WTC11 (cell line): ENCODE measurements around the gene RAB3D. TPM values are rescaled to one million over a fixed set of nuclear protein-coding genes. Genes with fewer than 3 reads are reported as not detected.
A peak's percentile ranks its signal among the peaks of the same experiment; 100 is the strongest.

Experiments used
- ATAC-seq: fragments of 200-7000 bp; cut with Tn5 transposase; 2 replicates; pipeline ENCODE4 v1.10.0; 2021; ENCODE audit warnings: mild to moderate bottlenecking, moderate library complexity
- CTCF ChIA-PET: fragments of 300-600 bp; sonication (Branson Sonifier 250); formaldehyde crosslinking; loops from one replicate; lab custom pipeline; 2021; ENCODE audit warnings: antibody characterized with exemption; lab: Charles Lee
- POLR2A ChIA-PET: fragments of 350-600 bp; sonication (Branson Sonifier 250); formaldehyde crosslinking; loops from one replicate; lab custom pipeline; 2021; ENCODE audit warnings: antibody characterized with exemption; lab: Charles Lee
- DNase-seq: peaks from one replicate; pipeline ENCODE4 v3.0.0; 2021; ENCODE audit warnings: low spot score
- H3K27ac Mint-ChIP-seq: 2 replicates; pipeline ENCODE4 v1.8.0; 2021; ENCODE audit warnings: mixed read lengths
- H3K27me3 Mint-ChIP-seq: 2 replicates; pipeline ENCODE4 v1.8.0; 2021; ENCODE audit warnings: low read depth, mild to moderate bottlenecking, moderate library complexity, mixed read lengths
- H3K36me3 Mint-ChIP-seq: 2 replicates; pipeline ENCODE4 v1.8.0; 2021; ENCODE audit warnings: mixed read lengths
- H3K4me1 Mint-ChIP-seq: 2 replicates; pipeline ENCODE4 v1.8.0; 2022; ENCODE audit warnings: mixed read lengths
- H3K4me3 Mint-ChIP-seq: 2 replicates; pipeline ENCODE4 v1.8.0; 2021; ENCODE audit warnings: mild to moderate bottlenecking, moderate library complexity, mixed read lengths
- H3K9me3 Mint-ChIP-seq: 2 replicates; pipeline ENCODE4 v1.8.0; 2021; ENCODE audit warnings: mixed read lengths
- AFF4 ChIP-seq: sonication (generic); formaldehyde crosslinking; IDR thresholded peaks from 2 replicates; pipeline ENCODE4 v1.8.1; 2023; ENCODE audit warnings: mild to moderate bottlenecking, missing genetic modification reagents, borderline replicate concordance
- ARID4B ChIP-seq: sonication (generic); formaldehyde crosslinking; IDR thresholded peaks from 2 replicates; pipeline ENCODE4 v1.8.0; 2023; ENCODE audit warnings: missing genetic modification reagents, mild to moderate bottlenecking, borderline replicate concordance
- ATF2 ChIP-seq: sonication (generic); formaldehyde crosslinking; IDR thresholded peaks from 2 replicates; pipeline ENCODE4 v1.8.1; 2022; ENCODE audit warnings: low read depth, missing genetic modification reagents, borderline replicate concordance
- CREM ChIP-seq: sonication (generic); formaldehyde crosslinking; IDR thresholded peaks from 2 replicates; pipeline ENCODE4 v1.8.1; 2022; ENCODE audit warnings: mild to moderate bottlenecking, missing genetic modification reagents, moderate library complexity
- E2F1 ChIP-seq: sonication (generic); formaldehyde crosslinking; IDR thresholded peaks from 2 replicates; pipeline ENCODE4 v1.8.0; 2022; ENCODE audit warnings: mild to moderate bottlenecking, missing genetic modification reagents
- GABPB1 ChIP-seq: sonication (generic); formaldehyde crosslinking; IDR thresholded peaks from 2 replicates; pipeline ENCODE4 v1.8.1; 2023; ENCODE audit warnings: mild to moderate bottlenecking, missing genetic modification reagents
- GRHL2 ChIP-seq: fragments of 250-450 bp; sonication (Bioruptor Pico); IDR thresholded peaks from 2 replicates; pipeline ENCODE4 v1.8.0; 2022; ENCODE audit warnings: mild to moderate bottlenecking, moderate library complexity; ENCODE audit not compliant: insufficient replicate concordance, severe bottlenecking
- MXD4 ChIP-seq: fragments of 250-450 bp; sonication (Bioruptor Pico); IDR thresholded peaks from 2 replicates; pipeline ENCODE4 v1.8.0; 2021; ENCODE audit warnings: mild to moderate bottlenecking, moderate library complexity, borderline replicate concordance
- NR2C2 ChIP-seq: sonication (generic); formaldehyde crosslinking; IDR thresholded peaks from 2 replicates; pipeline ENCODE4 v1.8.0; 2022; ENCODE audit warnings: mild to moderate bottlenecking, missing genetic modification reagents
- NR3C1 ChIP-seq: sonication (generic); formaldehyde crosslinking; conservative IDR thresholded peaks from 2 replicates; pipeline ENCODE4 v1.8.1; 2023; ENCODE audit warnings: low read depth, mild to moderate bottlenecking, missing genetic modification reagents
- PRRX2 ChIP-seq: fragments of 250-450 bp; sonication (Bioruptor Pico); IDR thresholded peaks from 2 replicates; pipeline ENCODE4 v1.8.0; 2021; ENCODE audit warnings: mild to moderate bottlenecking
- RORB ChIP-seq: fragments of 250-450 bp; sonication (Bioruptor Pico); IDR thresholded peaks from 2 replicates; pipeline ENCODE4 v1.9.0; 2021; ENCODE audit warnings: mild to moderate bottlenecking
- TEAD1 ChIP-seq: sonication (generic); formaldehyde crosslinking; IDR thresholded peaks from 2 replicates; pipeline ENCODE4 v1.8.0; 2022; ENCODE audit warnings: mild to moderate bottlenecking, missing genetic modification reagents
- ZNF138 ChIP-seq: sonication (generic); formaldehyde crosslinking; conservative IDR thresholded peaks from 2 replicates; pipeline ENCODE4 v1.8.1; 2022; ENCODE audit warnings: mild to moderate bottlenecking, moderate library complexity, missing genetic modification reagents
- ZNF281 ChIP-seq: sonication (generic); formaldehyde crosslinking; IDR thresholded peaks from 2 replicates; pipeline ENCODE4 v1.8.0; 2023; ENCODE audit warnings: mild to moderate bottlenecking, missing genetic modification reagents
- total RNA-seq: library from RNA; stranded (reverse); gene quantifications from 3 replicates; pipeline ENCODE4 v1.2.3, GENCODE V29; 2021
- TF ChIP-seq, protein P1 (sequence below): sonication (generic); formaldehyde crosslinking; conservative IDR thresholded peaks from 2 replicates; pipeline ENCODE4 v1.8.1; 2023; ENCODE audit warnings: mild to moderate bottlenecking, low read depth, missing genetic modification reagents, moderate library complexity
- TF ChIP-seq, protein P2 (sequence below): sonication (generic); formaldehyde crosslinking; conservative IDR thresholded peaks from 2 replicates; pipeline ENCODE4 v1.8.1; 2022; ENCODE audit warnings: mild to moderate bottlenecking, missing genetic modification reagents

The RAB3D gene
- total RNA-seq, 1 experiment from 2014 or later, result 18.9 TPM

DNA sequence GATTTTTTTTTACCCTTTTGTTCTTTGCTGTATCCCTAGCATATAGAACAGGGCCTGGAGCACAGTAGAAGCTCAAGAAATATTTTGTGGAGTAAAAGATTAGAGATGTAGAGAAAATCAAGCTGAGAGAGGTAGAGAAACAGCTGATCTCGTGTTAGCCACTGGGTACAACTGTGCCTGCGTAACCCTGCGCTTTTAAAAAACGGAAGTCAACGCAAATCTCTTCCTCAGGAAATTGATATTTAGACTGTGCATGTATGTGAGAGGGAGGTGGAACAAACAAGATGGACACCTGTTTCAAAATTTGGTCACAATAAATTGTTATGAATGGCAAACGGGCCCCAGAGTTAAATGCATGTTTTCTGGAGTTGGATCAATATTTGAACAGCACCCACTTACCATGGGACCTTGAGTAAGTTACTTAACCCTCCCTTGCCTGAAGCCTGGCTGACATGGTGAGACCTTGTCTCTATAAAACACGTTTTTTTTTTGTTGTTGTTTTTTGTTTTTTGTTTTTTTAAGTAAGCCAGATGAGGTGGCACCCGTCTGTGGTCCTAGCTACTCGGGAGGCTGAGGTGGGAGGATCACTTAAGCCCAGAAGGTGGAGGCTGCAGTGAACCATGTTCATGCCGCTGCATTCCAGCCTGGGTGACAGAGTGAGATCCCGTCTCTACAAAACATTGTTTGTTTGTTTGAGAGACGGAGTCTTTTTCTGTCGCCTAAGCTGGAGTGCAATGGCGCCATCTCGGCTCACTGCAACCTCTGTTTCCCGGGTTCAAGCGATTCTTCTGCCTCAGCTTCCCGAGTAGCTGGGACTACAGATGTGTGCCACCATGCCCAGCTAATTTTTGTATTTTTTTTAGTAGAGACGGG is 47.9 kb upstream of the RAB3D start (continued):
- no peak for TF ChIP-seq AFF4 (CRISPR knock-in tag)
- no peak for TF ChIP-seq MXD4 (CRISPR knock-in tag)
- no peak for TF ChIP-seq CREM (CRISPR knock-in tag)
- TF ChIP-seq, all 79 proteins: peak for 0

DNA sequence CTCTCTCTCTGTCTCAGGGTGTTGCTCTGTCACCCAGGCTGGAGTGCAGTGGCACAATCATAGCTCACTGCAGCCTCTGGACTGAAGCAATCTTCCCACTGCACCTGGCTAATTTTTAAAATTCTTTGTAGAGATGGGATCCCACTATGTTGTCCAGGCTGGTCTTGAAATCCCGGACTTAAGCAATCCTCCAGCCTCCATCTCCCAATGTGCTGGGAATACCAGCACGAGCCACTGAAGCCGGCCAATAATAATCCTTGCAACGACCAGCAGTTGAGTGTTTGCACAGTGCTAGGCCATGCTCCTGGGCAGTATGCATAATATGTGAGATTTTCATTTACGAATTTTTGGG is 45.3 kb upstream of the RAB3D start:
- peaks cover 3% of the 10 kb centered on the region; the same call in 1 of the 2 replicates for H3K9me3 Mint-ChIP-seq
- ChIA-PET CTCF (interaction anchor here (0.6 to 5.3 kb wide), 11 partner anchors 10 to 142 kb away, joined by 3 to 308 read pairs (median 35); partner anchors contain the start of genes CCDC159, ODAD3, PRKCSH and RGL3), POLR2A (interaction anchor here (0.6 to 5.9 kb wide), 3 partner anchors 36 to 95 kb away, joined by 5 to 115 read pairs (median 6); partner anchors contain the start of genes ODAD3, PRKCSH and RGL3)
- peaks cover 4% of the 10 kb centered on the region for H3K36me3 Mint-ChIP-seq
- no peak for DNase-seq
- ATAC-seq, result no peak
- no peak overlapping the region for H3K27ac Mint-ChIP-seq
- H3K27me3 Mint-ChIP-seq, result peaks cover 3% of the 10 kb centered on the region; the same call in 1 of the 2 replicates
- H3K4me3 Mint-ChIP-seq, result peak overlapping the region; percentile 91
- H3K4me1 Mint-ChIP-seq, result peaks cover 19% of the 10 kb centered on the region
- TF ChIP-seq E2F1, result no peak
- TF ChIP-seq NR3C1 (CRISPR knock-in tag), result no peak
- no peak for TF ChIP-seq ZNF138
- no peak for TF ChIP-seq ZNF281 (CRISPR knock-in tag)
- TF ChIP-seq, protein P1, sequence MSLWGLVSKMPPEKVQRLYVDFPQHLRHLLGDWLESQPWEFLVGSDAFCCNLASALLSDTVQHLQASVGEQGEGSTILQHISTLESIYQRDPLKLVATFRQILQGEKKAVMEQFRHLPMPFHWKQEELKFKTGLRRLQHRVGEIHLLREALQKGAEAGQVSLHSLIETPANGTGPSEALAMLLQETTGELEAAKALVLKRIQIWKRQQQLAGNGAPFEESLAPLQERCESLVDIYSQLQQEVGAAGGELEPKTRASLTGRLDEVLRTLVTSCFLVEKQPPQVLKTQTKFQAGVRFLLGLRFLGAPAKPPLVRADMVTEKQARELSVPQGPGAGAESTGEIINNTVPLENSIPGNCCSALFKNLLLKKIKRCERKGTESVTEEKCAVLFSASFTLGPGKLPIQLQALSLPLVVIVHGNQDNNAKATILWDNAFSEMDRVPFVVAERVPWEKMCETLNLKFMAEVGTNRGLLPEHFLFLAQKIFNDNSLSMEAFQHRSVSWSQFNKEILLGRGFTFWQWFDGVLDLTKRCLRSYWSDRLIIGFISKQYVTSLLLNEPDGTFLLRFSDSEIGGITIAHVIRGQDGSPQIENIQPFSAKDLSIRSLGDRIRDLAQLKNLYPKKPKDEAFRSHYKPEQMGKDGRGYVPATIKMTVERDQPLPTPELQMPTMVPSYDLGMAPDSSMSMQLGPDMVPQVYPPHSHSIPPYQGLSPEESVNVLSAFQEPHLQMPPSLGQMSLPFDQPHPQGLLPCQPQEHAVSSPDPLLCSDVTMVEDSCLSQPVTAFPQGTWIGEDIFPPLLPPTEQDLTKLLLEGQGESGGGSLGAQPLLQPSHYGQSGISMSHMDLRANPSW (CRISPR knock-in tag), result no peak
- TF ChIP-seq GABPB1 (CRISPR knock-in tag), result no peak
- TF ChIP-seq GRHL2 (CRISPR knock-in tag), result no peak
- no peak for TF ChIP-seq ARID4B (CRISPR knock-in tag)
- no peak for TF ChIP-seq PRRX2 (CRISPR knock-in tag)
- TF ChIP-seq TEAD1 (CRISPR knock-in tag), result no peak
- TF ChIP-seq NR2C2 (CRISPR knock-in tag), result no peak
- TF ChIP-seq, protein P2, sequence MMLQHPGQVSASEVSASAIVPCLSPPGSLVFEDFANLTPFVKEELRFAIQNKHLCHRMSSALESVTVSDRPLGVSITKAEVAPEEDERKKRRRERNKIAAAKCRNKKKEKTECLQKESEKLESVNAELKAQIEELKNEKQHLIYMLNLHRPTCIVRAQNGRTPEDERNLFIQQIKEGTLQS (CRISPR knock-in tag), result no peak
- TF ChIP-seq ATF2 (CRISPR knock-in tag), result no peak
- TF ChIP-seq RORB (CRISPR knock-in tag), result no peak
